Ramos (cell line): ENCODE measurements around the gene SLC35F3.
"Not testable (repeated sequence)": the region's sequence is repeated elsewhere in the genome, so short reads cannot be mapped to it uniquely, and the experiment has no call there.

Experiments
- in situ Hi-C: fragments of 300-500 bp; cut with MboI; formaldehyde crosslinking; loops from one replicate; pipeline ENCODE4 v1.14.3; 2022; ENCODE audit warnings: low sequenced_read_pairs; ENCODE audit not compliant: unreplicated experiment

Gene SLC35F3

GRCh38 chr1:234169161-234169849 lies 264.8 kb downstream of the SLC35F3 start:
- in situ Hi-C loops: no loop called here

- in situ Hi-C loops: no loop called here
Observed at GRCh38 chr1:234170067-234170466, 265.6 kb downstream of the SLC35F3 start.

DNA sequence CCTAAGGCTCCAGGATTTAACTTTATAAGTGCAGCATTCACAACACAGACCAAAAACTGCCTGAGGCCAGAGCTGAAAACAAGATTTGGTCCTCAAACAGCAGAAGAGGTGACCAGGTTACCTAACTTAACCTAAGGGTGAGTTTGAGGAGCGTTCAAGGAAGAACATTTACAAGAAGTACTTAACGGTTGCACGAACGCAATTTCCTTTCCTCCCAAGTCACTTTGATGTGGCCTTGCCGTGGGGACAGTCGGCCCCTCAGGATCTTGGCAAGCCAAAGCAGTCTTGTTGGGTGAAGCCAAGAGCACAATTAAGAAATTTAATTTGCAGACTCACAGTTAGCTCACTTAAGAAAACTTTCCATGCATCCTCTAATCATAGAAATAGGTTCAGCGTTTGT lies 266.1 kb downstream of the SLC35F3 start:
- in situ Hi-C loops: no loop called here

- in situ Hi-C loops: no loop called here
Observed at GRCh38 chr1:234173968-234174367, 269.5 kb downstream of the SLC35F3 start.

DNA sequence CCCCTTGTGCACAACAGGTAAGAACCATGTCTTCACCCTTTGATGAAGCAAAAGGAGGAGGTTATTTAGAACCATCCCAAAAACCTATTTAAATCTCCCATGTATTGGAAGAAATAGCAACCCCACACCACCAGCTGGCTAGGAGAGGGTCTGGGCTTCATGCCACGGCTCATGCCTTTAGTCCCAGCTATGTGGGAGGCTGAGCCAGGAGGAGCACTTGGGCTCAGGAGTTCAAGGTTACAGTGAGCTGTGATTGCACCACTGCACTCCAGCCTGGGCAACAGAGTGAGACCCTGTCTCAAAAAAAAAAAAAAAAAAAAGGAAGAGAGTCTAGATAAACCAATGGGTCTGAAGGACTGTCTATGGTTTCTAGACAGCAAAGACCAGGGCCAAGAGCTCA lies 270.9 kb downstream of the SLC35F3 start:
- in situ Hi-C loops: no loop called here

DNA sequence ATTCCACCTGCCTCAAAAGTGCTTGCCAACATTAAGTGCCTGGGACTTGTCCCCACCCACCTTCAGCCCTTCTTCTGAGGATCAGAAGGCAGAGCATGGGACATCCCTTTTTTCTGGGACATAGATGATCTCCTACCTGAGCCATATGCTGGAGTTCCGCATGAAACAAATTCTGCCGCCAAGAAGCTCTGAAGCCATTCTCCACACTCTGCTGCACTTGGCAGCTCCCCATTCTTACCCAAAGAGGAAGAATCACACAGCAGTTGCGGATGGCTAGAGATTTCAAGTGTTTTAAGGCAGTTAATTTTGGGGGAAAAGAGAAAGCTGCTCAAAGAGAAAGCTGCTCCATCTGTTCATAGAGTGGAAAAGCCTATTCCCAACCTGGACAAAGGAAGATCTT lies 271.5 kb downstream of the SLC35F3 start:
- in situ Hi-C loops: no loop called here

GRCh38 chr1:234176847-234177246 lies 272.4 kb downstream of the SLC35F3 start:
- in situ Hi-C loops: not testable (repeated sequence)

DNA sequence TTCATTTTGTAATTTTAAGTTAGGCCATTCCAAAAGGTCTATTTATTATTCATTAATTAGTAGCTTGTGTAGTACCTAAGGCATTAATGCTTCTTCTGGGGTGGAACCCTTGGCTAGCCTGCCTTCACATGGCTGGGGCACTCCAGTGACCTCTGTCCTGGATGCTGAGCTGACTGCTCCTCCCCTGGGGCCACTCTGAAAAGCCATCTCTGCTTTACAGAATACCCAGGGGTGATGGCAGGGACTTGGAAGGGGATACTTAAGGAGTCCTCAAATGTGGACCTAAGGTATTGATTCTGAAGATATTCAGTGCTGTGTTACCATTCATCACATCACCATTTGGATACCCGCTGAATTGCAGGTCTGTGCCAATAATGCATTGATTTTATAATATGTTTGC lies 281.0 kb downstream of the SLC35F3 start:
- in situ Hi-C loops: no loop called here

DNA sequence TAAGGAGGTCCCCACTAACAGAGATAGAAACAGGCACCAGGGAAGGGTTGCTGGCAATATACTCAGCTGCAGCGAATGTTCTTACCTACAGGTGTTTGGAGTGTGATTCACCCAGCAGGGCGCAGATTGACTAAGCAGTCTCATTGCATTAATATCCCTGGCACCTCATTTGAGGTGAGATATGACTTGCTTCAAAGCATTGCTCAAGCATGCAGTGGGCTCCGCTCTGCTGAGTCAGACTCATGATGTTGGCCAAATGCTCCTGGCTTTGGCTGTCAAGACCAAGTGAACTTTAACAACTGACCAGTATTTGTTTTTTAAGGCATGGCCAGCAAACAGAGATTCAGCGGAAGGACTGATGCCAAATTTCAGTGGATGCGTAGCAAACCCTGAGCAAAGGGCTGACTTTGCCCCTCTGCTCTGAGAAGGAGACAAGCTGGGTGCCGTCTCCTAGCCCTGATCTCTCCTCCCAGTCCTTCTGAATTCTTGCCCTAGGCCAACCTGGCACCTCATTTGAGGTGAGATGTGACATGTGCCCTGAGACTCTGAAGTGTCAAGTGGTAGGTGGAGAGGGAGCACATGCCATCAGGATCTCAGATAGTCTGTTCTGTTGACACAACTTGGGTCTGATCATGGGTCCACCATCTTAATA lies 281.7 kb downstream of the SLC35F3 start:
- in situ Hi-C loops: no loop called here

DNA sequence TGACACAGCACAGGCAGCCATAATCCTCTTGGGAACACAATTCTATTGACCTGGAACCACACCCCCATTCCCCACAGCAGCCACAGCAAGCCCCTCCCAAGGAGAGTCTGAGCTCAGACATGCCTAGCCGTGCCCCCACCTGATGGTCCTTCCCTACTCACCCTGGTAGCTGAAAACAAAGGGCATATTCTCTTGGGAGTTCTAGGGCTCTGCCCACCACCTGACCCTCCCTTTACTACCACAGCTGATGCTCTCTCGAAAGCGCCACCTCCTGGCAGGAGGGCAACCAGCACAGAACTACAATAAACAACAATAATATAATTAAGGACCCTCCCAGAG lies 283.9 kb downstream of the SLC35F3 start:
- in situ Hi-C loops: no loop called here

- in situ Hi-C loops: no loop called here
Observed at GRCh38 chr1:234197839-234198238, 293.4 kb downstream of the SLC35F3 start.

- in situ Hi-C loops: no loop called here
Observed at GRCh38 chr1:234199476-234200127, 295.1 kb downstream of the SLC35F3 start.

DNA sequence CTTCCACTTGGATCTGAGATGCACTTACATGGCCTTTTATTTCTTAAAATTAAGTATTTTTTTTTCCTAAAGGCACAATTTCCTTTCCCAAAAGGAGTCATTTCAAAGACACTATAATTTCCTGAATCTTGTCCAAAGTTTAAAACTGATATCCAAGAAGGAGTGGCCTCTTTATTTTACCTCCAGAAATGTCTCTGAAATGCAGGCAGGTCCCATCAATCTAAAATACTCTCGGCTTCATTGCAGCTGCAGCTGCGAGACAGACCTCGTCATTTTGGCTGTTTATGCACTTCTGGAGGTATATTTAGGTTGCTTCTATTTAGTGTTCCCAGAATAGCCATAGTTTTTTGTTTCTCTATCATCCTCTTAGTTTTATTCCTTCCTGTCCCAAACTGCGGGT lies 296.1 kb downstream of the SLC35F3 start:
- in situ Hi-C loops: no loop called here

GRCh38 chr1:234201600-234201999 lies 297.1 kb downstream of the SLC35F3 start:
- in situ Hi-C loops: no loop called here

DNA sequence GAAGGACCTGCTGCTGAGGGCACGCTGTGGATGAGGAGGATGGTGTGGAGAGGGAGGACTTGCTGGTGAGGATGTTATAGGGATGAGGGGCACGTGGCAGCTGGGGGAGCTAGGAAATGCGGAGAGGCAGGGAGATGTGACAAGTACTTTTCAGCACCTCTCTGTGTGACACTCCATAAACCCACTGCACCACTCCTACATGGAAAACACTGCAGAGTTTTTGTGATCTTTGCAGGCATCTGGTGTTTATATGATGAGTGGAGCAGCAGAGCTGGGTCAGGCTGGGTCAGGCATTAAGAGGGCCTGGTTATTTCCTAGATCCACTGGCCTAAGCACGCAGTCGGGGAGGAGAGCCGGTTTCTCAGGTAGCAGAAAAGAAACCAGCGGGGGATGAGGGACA lies 301.5 kb downstream of the SLC35F3 start:
- in situ Hi-C loops: no loop called here

DNA sequence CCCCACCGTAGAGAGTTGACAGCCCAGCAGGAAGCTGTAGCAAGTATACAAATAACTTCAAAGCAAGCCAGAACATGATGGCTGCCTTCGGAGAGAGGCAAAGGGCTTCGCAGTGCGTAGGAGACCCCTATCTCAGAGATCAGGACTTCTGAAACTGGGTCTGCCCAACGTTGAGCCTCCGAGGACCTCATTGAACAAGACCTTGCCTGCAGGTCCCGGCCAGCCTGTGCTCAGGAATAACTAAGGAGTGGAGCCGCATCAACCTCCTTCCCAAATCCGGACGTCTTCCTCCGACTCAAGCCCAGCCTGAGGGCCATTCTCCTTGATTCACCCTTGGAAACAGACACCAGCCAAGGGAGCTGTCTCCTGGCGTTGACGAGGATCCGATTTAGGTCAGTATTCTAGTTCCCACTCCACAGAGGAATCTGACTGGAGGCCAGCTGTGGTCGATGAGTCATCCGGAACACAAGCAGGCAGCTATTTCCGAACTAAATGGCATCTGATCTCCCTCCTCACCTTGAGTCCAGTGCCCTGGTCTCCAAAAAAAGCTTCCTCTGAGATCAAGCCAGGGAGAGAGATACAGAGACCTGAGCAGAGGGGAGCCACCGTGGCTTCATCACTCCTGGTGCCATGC lies 302.3 kb downstream of the SLC35F3 start:
- in situ Hi-C loops: no loop called here

- in situ Hi-C loops: no loop called here
Observed at GRCh38 chr1:234208351-234208750, 303.9 kb downstream of the SLC35F3 start.

GRCh38 chr1:234208791-234209190 lies 304.3 kb downstream of the SLC35F3 start:
- in situ Hi-C loops: no loop called here

- in situ Hi-C loops: not testable (repeated sequence)
Observed at GRCh38 chr1:234210429-234210828, 306.0 kb downstream of the SLC35F3 start.

DNA sequence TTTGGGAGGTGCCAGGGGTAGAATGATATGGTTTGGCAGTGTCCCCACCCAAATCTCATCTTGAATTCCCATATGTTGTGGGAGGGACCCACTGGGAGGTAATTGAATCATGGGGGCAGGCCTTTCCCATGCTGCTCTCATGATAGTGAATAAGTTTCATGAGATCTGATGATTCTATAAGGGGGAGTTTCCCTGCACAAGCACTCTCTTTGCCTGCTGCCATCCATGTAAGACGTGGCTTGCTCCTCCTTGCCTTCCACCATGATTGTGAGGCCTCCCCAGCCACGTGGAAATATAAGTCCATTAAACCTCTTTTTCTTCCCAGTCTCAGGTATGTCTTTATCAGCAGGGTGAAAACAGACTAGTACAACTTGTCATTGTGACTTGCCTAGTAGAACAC lies 307.4 kb downstream of the SLC35F3 start:
- in situ Hi-C loops: not testable (repeated sequence)
